ENCODE data around the gene ARHGAP18. TPM values are rescaled to one million over a fixed set of nuclear protein-coding genes. Genes with fewer than 3 reads are reported as not detected.

ARHGAP18 gene
- total RNA-seq, 3 donors from 2014 or later (not counting 1 experiment from before 2014, with no cell fraction given): 11.5 to 12.5 (median 11.8) TPM

DNA sequence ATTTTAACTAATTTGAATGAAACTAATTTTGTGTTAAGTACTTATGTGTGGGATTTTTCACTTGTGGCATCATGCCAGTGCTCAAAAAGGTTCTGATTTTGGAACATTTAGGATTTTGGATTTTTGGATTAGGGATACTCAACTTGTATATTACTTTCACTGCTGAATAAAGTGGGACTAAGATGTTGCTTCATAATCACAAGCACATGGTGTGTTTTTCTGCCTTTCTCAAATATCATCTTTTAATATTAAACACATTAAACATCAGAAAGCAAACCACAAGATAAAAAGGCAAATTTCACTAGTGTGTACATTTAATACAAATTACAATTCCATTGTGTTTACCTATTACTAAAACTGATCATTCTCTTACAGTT is 89.8 kb downstream of the ARHGAP18 start:
- no peaks in the 10 kb centered on the region for H3K9me3 Mint-ChIP-seq
- no peak for DNase-seq
- Histone ChIP-seq H3K4me3 (ENCODE audit: low read length) (no peak overlapping the region), H3K9me3 (ENCODE audit: control insufficient read depth, insufficient read depth, low read length) (no peaks in the 10 kb centered on the region), H3K4me1 (ENCODE audit: control insufficient read depth, insufficient read depth, low read length) (no peaks in the 10 kb centered on the region), H3K27ac (ENCODE audit: low read length) (no peak overlapping the region), H3K36me3 (ENCODE audit: control insufficient read depth, insufficient read depth, low read length) (peaks cover 2% of the 10 kb centered on the region), H3K27me3 (ENCODE audit: control insufficient read depth, insufficient read depth, low read length) (no peaks in the 10 kb centered on the region)
- TF ChIP-seq, protein P1, sequence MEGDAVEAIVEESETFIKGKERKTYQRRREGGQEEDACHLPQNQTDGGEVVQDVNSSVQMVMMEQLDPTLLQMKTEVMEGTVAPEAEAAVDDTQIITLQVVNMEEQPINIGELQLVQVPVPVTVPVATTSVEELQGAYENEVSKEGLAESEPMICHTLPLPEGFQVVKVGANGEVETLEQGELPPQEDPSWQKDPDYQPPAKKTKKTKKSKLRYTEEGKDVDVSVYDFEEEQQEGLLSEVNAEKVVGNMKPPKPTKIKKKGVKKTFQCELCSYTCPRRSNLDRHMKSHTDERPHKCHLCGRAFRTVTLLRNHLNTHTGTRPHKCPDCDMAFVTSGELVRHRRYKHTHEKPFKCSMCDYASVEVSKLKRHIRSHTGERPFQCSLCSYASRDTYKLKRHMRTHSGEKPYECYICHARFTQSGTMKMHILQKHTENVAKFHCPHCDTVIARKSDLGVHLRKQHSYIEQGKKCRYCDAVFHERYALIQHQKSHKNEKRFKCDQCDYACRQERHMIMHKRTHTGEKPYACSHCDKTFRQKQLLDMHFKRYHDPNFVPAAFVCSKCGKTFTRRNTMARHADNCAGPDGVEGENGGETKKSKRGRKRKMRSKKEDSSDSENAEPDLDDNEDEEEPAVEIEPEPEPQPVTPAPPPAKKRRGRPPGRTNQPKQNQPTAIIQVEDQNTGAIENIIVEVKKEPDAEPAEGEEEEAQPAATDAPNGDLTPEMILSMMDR (IDR thresholded peaks at IDR 0.05): no peak
- H3K36me3 Mint-ChIP-seq: no peaks in the 10 kb centered on the region
- peaks cover 0 to 4% of the 10 kb centered on the region in 2 donors for H3K4me1 Mint-ChIP-seq
- H3K27me3 Mint-ChIP-seq (ENCODE audit: low read depth in 2 of 2): no peaks in the 10 kb centered on the region
- H3K4me3 Mint-ChIP-seq: no peak overlapping the region
- intact Hi-C loops (cut with micrococcal nuclease): loop anchor here (2.0 to 5.0 kb wide), 2 partner anchors 112 to 129 kb away; no protein-coding TSS in a partner anchor
- H3K27ac Mint-ChIP-seq: no peak overlapping the region
- ATAC-seq: no peak

GRCh38 chr6:129619579-129620233 is 90.3 kb downstream of the ARHGAP18 start:
- H3K36me3 Mint-ChIP-seq: no peaks in the 10 kb centered on the region
- no peaks in the 10 kb centered on the region for H3K27me3 Mint-ChIP-seq (ENCODE audit: low read depth in 2 of 2)
- H3K9me3 Mint-ChIP-seq: no peaks in the 10 kb centered on the region
- TF ChIP-seq, protein P1 (IDR thresholded peaks at IDR 0.05): no peak
- H3K4me1 Mint-ChIP-seq: peaks cover 0 to 4% of the 10 kb centered on the region in 2 donors
- Histone ChIP-seq H3K4me1 (ENCODE audit: control insufficient read depth, insufficient read depth, low read length) (no peaks in the 10 kb centered on the region), H3K4me3 (ENCODE audit: low read length) (no peak overlapping the region), H3K36me3 (ENCODE audit: control insufficient read depth, insufficient read depth, low read length) (peaks cover 2% of the 10 kb centered on the region), H3K27ac (ENCODE audit: low read length) (no peak overlapping the region), H3K9me3 (ENCODE audit: control insufficient read depth, insufficient read depth, low read length) (no peaks in the 10 kb centered on the region), H3K27me3 (ENCODE audit: control insufficient read depth, insufficient read depth, low read length) (no peaks in the 10 kb centered on the region)
- DNase-seq (no peak), ATAC-seq (no peak)
- intact Hi-C loops (cut with micrococcal nuclease): loop anchor here (2.0 to 5.0 kb wide), 2 partner anchors 113 to 129 kb away; no protein-coding TSS in a partner anchor
- H3K4me3 Mint-ChIP-seq: no peak overlapping the region
- WGBS (ENCODE audit: insufficient coverage): 100% methylated on average over 1 of the region's 2 CpGs
- H3K27ac Mint-ChIP-seq: no peak overlapping the region

GRCh38 chr6:129617986-129618385 is 92.0 kb downstream of the ARHGAP18 start:
- no peaks in the 10 kb centered on the region for H3K9me3 Mint-ChIP-seq
- H3K4me1 ChIP-seq (ENCODE audit: control insufficient read depth, insufficient read depth, low read length): no peaks in the 10 kb centered on the region
- H3K27ac ChIP-seq (ENCODE audit: low read length): no peak overlapping the region
- intact Hi-C loops (cut with micrococcal nuclease): no loop called here
- ATAC-seq (no peak), DNase-seq (no peak)
- no peak overlapping the region for H3K27ac Mint-ChIP-seq
- no peaks in the 10 kb centered on the region for H3K36me3 Mint-ChIP-seq
- H3K4me3 ChIP-seq (ENCODE audit: low read length): no peak overlapping the region
- H3K9me3 ChIP-seq (ENCODE audit: control insufficient read depth, insufficient read depth, low read length): no peaks in the 10 kb centered on the region
- no peaks in the 10 kb centered on the region for H3K27me3 ChIP-seq (ENCODE audit: control insufficient read depth, insufficient read depth, low read length)
- no peaks in the 10 kb centered on the region for H3K27me3 Mint-ChIP-seq (ENCODE audit: low read depth in 2 of 2)
- TF ChIP-seq, protein P1 (IDR thresholded peaks at IDR 0.05): no peak
- peaks cover 2% of the 10 kb centered on the region for H3K36me3 ChIP-seq (ENCODE audit: control insufficient read depth, insufficient read depth, low read length)
- H3K4me1 Mint-ChIP-seq: peaks cover 0 to 4% of the 10 kb centered on the region in 2 donors
- H3K4me3 Mint-ChIP-seq: no peak overlapping the region

DNA sequence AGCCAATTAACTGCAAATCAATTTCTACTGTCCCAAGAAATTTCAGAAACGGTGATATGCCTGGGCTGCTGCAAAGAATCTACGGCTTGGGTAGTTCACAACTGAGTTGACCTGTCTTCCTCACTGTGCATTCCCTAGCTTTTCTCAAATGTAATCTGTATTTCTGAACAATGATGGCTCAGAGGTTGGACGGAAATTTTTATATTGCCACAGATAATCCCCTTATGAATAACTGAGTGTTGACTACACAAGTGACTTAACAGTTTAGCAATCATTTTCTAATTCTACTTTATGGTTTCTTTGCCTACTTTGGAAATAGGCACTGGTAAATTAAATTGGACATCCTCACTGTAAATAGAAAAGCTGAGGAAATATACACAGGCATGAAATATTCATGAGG is 94.5 kb downstream of the ARHGAP18 start:
- peaks cover 0 to 4% of the 10 kb centered on the region in 2 donors for H3K4me1 Mint-ChIP-seq
- 86% methylated on average over 2 of the region's 3 CpGs for WGBS (ENCODE audit: insufficient coverage)
- H3K27ac Mint-ChIP-seq: no peak overlapping the region
- no peak overlapping the region for H3K27ac ChIP-seq (ENCODE audit: low read length)
- H3K27me3 ChIP-seq (ENCODE audit: control insufficient read depth, insufficient read depth, low read length): no peaks in the 10 kb centered on the region
- TF ChIP-seq, protein P1 (IDR thresholded peaks at IDR 0.05): no peak
- H3K27me3 Mint-ChIP-seq (ENCODE audit: low read depth in 2 of 2): no peaks in the 10 kb centered on the region
- H3K9me3 Mint-ChIP-seq: no peaks in the 10 kb centered on the region
- DNase-seq (no peak), ATAC-seq (no peak)
- no peak overlapping the region for H3K4me3 ChIP-seq (ENCODE audit: low read length)
- no peak overlapping the region for H3K4me3 Mint-ChIP-seq
- H3K36me3 Mint-ChIP-seq: no peaks in the 10 kb centered on the region
- H3K9me3 ChIP-seq (ENCODE audit: control insufficient read depth, insufficient read depth, low read length): no peaks in the 10 kb centered on the region
- H3K4me1 ChIP-seq (ENCODE audit: control insufficient read depth, insufficient read depth, low read length): no peaks in the 10 kb centered on the region
- intact Hi-C loops (cut with micrococcal nuclease): no loop called here
- peaks cover 2% of the 10 kb centered on the region for H3K36me3 ChIP-seq (ENCODE audit: control insufficient read depth, insufficient read depth, low read length)
